ENCODE measurements around the gene MEMO1.

DNA sequence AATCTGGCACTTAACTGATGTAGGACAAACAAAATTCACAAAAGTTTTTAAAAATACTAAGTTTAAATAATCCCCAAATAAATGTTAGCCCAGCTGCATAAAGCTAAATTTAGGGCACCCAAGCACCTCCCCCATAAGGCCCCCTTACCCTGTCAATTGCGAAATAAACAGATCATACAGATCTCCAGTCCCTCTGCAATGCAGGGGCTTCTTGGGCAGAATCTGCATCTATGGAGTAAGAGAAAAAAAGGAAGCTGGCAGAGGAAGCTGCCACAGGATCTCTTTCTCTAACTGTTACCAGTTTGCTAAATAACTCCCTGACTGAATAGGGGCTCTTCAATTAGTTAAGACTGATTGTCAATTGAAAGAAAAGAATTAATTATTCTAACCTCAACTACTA, 117.7 kb downstream of the MEMO1 start:
- TF ChIP-seq CEBPB (IDR thresholded peaks at IDR 0.05; ENCODE audit: low read depth) (no peak), FOSL1 (IDR thresholded peaks at IDR 0.05; ENCODE audit: low read depth) (no peak)
- TF ChIP-seq, protein P1, sequence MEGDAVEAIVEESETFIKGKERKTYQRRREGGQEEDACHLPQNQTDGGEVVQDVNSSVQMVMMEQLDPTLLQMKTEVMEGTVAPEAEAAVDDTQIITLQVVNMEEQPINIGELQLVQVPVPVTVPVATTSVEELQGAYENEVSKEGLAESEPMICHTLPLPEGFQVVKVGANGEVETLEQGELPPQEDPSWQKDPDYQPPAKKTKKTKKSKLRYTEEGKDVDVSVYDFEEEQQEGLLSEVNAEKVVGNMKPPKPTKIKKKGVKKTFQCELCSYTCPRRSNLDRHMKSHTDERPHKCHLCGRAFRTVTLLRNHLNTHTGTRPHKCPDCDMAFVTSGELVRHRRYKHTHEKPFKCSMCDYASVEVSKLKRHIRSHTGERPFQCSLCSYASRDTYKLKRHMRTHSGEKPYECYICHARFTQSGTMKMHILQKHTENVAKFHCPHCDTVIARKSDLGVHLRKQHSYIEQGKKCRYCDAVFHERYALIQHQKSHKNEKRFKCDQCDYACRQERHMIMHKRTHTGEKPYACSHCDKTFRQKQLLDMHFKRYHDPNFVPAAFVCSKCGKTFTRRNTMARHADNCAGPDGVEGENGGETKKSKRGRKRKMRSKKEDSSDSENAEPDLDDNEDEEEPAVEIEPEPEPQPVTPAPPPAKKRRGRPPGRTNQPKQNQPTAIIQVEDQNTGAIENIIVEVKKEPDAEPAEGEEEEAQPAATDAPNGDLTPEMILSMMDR (IDR thresholded peaks at IDR 0.05 in 2 of 3, conservative IDR thresholded peaks at IDR 0.05 in 1 of 3; ENCODE audit: borderline replicate concordance in 1 of 3, insufficient read depth in 1 of 3, low read depth in 2 of 3, low read length in 2 of 3): no peak

Measured in HCT116 (cell line).